Glomerular visceral epithelial cell (primary cell): ENCODE results near the gene CHKA.

ENCODE experiments used
- DNase-seq: peaks from one replicate; pipeline ENCODE4 v3.0.0-alpha.2; 2016; ENCODE audit errors: extremely low spot score

The CHKA gene

DNA sequence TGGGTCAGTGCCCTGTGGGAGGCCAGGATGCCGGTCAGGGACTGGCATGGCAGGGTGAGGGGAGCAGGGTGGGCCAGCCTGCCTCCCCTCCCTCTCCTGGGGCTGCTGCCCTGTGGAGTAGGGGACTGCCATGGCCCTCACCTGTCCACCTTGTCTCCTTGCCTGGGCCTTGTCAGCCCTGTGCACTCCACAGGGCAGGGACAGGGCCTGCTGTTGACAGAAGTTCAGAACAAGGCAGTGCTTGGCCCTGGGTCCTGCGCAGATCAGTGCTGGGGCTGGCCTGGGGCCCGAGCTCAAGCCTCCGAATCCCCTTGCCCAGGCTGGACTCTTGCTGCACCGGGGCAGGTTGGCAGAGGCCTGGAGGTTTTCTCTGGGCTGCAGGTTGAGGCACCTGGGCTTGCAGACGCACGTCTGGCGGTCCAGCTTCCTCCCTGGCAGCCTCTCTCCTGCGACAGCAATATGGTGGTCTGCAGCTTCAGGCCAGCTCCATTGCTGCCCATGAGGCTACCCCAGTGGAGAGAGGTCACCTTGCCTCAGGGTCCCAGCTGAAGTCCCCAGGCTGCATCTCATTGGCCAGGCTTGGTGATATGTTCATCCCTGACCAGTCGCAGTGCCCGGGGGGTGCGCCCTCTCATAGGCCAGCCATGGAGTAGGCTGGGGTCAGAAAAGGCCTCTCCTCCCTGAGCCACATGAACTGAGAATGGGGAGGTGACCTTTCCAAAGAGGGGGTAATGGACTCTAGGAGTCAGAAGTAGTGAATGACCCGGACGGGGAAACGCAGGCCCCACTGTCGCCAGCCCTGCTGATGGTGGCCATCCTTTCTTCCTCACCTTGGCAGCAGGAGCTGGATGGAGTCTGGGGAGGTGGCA is 21.5 kb upstream of the CHKA start:
- no peak for DNase-seq

DNA sequence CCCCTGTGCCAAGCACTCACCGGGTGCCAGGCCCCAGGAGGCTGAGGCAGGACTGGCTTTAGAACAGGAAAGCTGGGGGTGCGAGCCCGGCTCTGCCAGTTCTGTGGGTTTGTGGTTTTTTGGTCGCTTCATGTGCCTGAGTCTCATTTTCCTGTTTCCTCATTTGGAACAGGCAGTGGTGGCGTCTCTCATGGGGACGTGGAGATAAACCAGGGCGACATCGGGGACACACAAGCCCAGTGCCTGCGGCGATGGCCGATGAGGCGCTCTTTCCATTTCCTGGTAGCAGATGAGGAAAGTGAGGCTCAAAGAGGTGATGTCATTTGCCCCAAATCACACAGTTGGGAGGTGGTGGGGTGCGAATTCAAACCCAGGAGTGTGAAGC is 20.8 kb upstream of the CHKA start:
- peak; percentile 27 for DNase-seq

DNA sequence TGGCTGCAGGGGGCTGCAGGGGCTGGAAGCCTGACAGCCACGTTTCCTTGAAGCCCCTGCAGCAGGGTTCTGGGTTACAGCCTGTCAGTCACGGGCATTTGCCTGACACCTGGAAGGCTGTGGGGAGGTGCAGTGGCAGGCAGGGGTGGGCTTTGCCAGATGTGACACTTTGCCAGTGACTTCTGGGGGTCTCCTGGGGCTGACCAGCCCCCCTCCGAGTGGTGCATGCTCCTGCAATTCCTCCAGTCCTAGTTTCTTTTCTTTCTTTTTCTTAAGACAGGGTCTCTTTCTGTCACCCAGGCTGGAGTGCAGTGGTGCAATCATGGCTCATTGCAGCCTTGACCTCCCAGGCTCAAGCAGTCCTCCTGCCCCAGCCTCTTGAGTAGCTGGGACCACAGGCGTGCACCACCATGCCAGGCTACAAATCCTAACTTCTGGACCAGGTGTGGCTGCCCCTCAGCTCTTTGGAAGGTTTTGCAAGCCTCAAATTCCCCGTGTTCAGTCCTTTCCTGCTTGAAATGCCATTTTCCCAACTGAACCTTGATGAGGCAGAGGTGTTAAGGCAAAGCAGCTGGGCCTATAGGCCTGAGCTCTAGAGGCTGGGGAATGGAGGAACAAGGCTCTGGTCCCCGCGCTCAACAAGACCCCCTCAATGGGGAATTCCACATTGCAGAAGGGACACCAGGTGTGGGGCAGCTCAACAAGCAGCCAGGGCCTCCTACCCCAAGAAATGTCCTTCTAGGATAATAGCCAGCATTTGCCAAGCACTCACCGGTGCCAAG is 20.2 kb upstream of the CHKA start:
- DNase-seq = no peak

DNA sequence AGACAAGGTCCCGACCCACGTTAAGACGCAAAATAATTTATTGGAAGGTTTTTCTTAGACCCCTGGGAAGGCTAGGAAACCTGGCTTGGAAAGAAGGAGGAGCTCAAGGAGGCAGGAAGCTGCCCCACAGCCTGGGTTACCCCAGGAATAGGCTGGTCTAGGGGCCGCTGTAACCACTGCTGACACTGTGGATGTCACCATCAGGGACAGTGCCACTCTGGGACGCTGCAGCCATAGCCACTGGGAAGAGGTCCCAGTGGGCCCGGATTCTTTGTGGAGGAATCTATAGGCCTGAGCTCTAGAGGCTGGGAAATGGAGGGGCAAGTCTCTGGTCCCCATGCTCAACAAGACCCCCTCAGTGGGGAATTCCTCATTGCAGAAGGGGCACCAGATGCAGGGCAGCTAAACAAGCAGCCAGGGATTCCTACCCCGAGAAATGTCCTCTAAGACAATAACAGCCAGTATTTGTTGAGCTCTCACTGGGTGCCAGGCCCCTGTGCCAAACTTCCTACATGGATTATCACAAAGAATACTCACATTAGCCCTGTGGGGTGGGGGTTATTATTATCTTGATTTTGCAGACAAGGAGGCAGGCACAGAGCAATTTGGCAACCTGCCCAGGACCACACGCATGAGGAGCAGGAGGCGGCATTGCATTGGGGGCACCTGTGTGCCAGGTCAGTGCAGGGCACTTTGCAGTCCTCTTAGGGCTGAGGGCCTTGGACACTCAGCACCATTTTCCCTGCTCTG is 19.5 kb upstream of the CHKA start:
- DNase-seq = no peak

DNA sequence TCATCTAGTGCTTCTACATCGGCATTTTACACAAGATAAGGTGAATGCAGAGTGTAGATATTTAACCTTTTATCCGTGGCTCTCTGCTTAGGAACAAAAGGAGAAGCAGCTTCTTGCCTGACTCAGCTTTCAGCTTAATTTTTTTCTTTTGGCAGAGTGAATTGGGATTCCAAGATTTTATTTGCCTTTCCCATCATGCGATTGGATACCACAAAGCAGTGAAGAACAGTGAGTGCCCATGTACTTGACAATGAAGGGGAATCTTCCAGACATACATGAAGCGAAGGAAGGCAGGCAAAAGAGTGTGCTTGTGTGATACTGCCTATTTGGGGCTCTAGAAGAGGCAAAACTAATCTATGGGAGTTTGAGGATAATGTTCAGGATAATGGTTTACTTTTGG is 17.0 kb upstream of the CHKA start:
- no peak for DNase-seq

DNA sequence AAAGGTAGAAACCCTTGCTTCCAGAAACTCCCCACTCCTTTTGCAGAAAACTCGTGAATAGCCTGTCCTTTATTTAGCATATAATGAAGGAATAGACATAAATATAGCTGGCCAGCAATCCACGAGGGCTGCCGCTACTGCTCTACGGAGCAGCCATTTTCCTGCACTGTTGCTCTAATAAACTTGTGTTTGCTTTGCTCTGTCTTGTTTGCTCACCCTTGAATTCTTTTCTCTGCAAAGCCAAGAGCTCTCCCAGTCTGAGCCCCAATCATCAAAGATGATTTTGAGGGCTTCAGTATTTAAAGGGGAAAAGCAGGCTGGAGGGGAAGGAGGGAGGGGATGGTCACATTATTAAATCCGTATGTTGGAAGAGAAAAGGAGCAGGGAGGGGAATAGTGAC is 16.6 kb upstream of the CHKA start:
- no peak for DNase-seq

DNA sequence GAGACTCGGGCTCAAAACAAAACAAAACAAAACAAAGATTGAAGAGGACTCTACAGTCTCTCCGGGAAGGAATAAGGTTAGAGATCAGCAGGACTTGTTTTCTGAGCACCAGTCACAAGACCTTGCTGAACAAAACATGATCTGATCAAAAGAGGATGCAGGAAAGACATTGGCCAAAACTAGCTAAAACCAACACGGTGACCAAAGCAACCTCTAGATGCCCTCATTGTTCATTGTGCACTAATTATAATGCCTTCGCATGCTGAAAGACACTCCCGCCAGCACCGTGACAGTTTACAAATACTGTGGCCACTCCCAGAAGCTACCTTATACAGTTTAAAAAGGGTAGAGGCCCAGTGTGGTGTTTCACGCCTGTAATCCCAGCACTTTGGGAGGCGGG is 15.7 kb upstream of the CHKA start:
- DNase-seq = no peak

DNA sequence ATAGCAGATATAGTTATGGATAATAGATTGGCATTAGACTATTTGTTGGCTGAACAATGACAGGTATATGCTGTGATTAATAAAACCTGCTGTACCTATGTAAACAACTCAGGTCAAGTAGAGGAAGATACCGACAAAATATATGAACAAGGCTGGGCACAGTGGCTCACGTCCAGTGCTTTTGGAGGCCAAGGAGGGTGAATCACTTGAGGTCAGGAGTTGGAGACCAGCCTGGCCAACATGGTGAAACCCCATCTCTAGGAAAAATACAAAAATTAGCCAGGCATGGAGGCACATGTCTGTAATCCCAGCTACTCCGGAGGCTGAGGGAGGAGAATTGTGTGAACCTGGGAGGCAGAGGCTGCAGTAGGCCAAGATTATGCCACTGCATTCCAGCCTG is 14.0 kb upstream of the CHKA start:
- no peak for DNase-seq

DNA sequence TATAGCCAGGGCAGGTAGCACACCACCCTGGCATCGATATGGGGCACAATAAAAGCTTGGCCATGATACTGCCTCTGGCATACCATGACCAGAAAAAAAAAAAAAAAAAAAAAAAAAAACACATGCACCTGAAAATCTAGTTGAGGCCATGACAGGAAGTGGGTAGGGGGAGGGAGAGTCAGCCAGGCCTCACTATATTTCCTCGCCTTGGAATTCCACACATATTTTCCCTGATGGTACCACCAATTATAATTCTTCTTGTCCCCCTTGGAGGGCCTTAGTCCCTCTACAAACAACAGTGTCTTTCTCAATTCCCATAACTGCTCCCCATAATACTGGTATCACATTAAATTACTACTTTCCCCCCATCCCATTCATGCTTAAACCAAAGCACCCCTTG is 12.6 kb upstream of the CHKA start:
- DNase-seq = no peak

DNA sequence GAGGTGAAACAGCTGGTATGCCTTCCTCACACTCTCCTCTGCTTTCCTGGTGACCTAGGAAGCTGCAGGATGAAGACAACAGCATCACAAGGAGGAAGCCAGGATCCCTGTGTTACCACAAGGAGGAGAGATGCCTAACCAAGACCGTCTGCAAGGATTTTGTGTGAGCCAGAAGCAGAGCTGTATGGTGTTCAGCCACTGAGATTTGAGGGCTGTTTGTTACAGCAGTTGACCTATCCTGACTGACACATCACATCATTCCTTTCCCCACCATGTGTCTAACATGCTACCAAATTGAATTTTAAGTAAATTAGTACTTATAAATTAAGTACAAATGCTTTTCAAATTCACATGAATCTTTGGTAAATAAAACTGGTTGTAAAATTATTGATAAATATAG is 8.9 kb upstream of the CHKA start:
- no peak for DNase-seq

DNA sequence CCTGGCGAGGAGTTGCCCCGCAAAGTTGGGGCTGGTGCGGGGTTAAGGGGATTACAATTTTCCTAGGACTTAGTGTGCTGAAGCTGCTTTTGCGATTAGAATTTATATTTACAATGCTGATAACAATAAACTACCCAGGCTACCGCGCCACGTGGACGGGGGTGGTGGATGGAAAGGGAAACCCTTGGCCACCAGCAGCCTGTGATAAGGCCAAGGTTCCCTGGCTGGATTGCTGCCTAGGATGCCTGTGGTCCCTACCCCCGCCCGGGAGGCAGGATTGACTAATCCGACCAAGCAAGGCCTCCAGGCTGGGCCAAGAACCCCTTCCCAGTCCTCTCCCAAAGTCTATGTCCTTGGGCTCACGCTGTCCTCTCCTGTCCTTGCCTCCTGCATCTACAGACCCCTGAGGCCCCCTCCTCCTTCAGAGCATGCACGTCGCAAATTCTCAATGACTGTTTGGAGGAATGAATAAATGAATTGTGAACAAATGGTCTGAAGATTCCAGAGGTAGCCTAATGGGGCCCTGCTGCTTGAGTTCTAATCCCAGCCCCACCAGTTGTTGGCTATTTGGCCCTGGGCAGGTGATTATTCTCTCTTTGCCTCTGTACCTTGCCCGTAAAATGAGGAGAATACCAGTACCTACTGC is 7.6 kb upstream of the CHKA start:
- no peak for DNase-seq

DNA sequence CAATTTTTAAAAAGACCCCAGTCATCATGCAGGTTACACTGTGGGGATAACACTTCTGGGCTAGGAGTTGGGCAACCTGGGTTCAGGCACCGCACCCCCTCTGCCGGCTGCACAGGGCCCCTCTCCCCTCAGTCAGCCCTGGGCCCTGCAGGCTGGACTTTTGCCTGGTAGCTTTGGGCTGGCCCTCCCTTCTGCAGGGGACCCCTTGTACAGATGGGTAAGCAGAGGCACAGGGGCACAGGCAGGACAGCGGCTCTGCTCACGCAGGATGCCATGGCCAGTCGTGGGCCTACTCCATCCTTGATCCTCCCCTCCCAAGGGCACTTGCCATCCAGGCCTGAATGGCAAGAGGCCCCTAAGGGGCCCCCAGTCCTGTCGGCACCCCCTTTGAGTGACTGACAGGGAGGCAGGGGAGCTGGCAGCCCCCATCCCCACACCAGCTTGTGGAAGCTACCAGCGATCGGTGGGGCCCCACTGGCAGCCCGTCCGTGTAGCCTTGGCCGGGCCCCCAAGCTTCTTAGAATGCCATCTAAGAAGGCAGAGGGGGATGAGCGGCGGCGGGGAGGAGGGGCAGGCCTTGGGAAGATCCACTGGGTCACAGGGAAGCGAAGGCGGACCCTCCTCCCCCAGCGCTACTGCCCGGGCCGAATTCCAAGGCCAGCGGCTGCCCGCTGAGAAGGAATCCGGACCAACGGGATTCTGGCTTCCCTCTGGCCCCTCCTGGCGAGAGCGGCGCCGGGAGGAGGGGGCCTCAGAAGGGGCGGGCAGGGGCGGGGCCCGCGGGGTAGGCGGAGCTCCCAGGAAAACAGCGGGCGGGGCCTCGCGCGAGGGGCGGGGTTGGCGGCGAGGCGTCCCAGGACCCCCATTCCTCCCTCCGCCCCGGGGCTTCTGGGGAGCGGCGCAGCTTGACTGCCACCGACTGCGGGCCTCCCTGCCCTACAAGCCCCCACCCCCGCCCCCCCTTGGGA is 6.8 kb upstream of the CHKA start:
- no peak for DNase-seq

DNA sequence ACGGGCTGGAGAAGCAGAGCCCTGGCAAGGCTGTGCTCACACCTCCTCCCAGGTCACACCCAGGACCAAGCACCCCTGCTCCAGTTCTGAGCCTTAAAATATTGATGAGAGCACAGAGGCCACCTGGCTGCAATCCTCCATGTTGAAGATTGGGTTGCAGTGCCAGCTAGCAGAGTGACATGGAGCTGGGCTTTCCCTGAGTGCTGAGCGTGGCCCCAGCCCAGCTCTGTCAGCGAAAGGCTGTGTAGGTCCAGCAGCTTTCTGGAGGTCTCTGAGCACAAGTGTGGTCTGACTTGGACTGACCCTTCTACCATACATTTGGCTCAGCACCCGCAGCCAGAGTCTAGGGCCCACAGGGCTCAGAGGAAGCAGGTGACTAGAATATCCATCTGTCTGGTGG is 4.0 kb upstream of the CHKA start:
- no peak for DNase-seq

DNA sequence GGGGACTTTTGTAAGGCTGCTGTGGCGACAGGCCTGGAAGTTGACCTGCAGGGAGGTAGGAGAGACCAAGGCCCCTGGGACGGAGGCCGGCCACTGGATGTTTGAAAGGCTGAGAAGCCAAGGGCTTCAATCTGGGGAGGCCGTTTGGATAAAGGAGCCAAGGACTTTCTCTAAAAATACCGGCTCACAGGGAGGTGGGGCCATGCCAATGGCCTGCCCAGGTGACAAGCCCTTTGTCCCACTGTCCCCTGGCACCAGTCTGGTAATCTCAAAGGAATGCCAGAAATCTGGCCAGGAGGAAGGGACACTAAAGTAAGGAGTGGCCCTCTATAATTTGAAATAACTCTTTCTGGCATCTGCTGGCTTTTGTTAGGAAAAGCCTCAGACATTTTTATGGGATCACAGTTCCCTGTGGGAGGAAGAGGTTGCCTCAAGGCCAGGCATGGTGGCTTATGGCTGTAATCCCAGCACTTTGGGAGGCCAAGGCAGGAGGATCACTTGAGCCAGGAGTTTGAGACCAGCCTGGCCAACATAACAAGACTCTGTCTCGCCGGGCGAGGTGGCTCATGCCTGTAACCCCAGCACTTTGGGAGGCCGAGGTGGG is 1.9 kb upstream of the CHKA start:
- no peak for DNase-seq

DNA sequence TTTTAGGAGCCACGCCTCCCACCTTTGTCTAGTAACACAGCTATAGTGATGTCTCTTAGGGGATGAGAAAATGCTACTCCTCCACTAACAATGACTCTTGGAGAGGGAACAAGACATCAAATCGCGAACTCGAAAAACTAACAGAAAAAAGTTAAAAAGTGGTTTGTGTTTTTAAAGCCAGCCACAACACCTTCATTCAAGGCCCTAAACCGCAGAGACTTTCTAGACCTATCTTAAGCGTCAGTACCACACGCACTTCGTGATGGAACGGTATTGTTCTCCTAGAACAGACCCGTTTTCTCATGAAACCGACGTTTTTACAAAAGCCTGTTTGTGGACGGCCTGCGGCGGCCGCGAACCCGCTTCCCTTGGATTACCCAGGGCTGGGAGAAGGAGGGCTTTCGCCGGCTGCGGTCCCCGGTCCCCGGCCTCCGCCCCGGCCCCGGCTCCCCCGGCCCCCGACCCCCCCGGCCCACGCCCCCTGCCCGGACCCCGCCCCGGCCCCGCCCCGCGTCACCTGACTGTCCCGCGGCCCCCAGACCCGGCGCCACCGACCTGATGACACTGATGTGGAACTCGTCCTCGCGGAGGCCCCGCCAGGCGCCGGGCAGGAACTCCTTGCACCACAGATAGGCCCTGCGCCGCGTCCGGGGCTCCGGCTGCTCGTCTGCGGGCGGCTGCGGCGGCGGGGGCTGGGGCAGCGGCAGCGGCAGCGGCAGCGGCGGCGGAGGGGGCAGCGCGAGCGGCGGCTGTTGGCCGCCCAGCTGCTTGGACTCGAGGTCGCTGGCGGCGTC is 718 bp downstream of the CHKA start:
- peak; percentile 27 for DNase-seq

DNA sequence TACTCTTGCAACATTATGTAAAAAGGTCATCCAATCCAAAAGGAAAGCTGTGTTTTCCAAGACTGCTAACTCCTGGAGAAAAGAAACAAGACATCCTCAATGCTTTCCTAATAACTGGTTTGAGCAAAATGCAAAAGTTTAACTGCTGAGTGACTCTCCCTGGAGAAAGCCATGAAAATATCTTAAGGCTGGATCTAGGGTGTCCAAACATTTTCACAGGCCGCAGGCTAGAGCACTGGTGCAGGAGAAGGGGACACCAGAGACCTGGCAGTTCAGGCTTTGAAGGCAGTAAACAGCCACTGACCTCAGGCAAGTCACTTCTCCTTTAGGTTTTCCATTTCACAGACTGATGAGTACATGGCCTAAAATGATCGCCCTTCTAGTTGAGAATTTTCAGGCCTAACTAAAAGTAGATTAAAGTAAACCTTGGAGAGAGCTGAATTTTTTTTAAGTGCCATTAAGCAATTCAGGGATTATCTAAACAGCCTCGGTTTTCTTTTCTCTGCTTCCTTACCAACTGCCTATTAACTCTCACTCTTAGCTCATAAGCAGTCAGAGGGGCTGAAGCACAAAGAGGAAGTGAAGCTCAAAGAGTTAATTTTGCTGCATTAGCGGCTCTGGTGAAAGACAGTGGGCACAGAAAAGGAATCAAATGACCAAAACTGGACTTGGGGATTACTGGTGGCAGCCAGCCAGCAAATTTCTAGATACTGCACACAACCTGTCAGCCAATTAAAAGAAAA is 2.3 kb downstream of the CHKA start:
- DNase-seq = peak; percentile 9

DNA sequence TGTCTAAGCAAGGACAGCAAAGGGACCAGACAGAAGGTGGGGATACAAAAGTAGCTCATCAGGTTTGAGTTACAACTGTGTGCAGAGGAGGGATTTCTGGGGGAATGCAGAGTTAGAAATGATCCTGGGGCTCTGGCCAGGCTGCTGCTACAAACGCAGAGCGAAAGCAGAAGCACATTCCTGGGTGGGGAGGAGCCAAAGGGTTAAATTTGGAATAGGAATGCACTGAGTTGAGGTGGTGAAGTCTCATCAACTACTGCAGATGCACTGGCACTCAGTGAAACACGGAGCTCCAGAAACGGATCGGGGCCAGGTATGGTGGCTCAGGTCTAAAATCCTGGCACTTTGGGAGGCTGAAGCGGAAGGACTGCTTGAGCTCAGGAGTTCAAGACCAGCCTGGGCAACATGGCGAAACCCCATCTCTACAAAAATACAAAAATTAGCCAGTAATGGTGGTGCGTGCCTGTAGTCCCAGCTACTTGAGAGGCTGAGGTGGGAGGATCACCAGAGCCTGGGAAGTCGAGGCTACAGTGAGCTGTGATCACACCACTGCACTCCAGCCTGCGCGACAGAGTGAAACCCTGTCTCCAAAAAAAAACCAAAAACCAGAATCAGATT is 3.2 kb downstream of the CHKA start:
- no peak for DNase-seq

DNA sequence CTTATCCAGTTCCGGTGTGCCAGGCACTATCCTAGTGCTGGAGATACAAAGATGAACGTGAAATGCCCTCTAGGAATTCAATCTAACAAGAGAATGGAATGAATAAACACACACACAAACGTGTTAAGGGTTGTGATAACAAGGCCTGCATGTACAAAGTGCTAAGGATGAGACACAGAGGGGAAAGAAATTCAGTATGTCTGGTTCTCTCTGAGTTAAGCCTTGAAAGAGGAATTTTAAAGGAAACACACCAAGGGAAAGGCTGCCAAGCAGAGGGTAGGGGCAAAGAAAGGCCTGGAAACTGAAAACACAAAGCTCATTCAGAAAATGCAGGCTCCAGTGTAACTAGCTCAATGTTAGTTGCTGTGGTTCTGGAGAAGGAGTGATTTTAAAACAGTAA is 4.2 kb downstream of the CHKA start:
- no peak for DNase-seq
